HG02981 (cell line): Measurements from ENCODE around the gene AP4E1.
"Not testable (repeated sequence)": the region's sequence is repeated elsewhere in the genome, so short reads cannot be mapped to it uniquely, and the experiment has no call there.

Experiments
- ATAC-seq: cut with Tn5 transposase; IDR thresholded peaks from one replicate; pipeline ENCODE4 v1.9.1; 2021; ENCODE audit warnings: mild to moderate bottlenecking, moderate library complexity; ENCODE audit not compliant: unreplicated experiment

Gene AP4E1

GRCh38 chr15:50943638-50944037 lies 35.2 kb downstream of the AP4E1 start:
- no peak for ATAC-seq

DNA sequence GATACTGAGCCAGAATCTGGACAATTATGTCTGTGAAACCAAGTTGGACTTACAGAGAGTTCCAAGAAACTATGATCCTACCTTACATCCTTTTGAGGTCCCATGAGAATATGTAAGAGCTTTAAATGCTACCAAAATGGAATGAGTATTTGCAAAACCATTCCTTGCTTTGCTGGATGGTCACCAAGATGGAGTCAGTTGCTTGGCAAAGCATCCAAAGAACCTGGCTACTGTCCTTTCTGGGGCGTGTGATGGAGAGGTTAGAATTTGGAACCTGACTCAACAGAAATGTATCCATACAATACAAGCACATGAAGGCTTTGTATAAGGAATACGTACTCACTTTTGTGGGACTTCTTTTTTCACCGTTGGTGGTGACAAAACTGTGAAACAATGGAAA lies 36.2 kb downstream of the AP4E1 start:
- ATAC-seq = no peak

DNA sequence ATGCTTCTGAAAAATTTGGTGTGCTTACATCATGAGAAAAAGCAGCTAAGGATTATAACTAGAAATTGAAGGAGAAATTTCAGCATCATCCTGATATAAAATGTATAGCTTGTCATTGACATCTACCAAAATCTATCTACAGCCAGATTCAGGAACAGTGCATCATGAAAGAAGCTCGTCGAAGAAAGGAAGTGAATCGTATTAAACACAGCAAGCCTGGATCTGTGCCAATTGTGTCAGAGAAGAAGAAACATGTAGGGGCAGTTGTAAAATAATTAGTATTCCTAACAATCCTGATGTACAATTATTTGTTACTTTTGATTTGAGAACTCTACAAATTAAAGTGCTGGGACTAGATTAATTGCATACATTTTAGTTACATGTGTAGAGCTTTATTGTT lies 37.2 kb downstream of the AP4E1 start:
- ATAC-seq = no peak

- ATAC-seq = not testable (repeated sequence)
Observed at GRCh38 chr15:50950745-50951144, 42.3 kb downstream of the AP4E1 start.

DNA sequence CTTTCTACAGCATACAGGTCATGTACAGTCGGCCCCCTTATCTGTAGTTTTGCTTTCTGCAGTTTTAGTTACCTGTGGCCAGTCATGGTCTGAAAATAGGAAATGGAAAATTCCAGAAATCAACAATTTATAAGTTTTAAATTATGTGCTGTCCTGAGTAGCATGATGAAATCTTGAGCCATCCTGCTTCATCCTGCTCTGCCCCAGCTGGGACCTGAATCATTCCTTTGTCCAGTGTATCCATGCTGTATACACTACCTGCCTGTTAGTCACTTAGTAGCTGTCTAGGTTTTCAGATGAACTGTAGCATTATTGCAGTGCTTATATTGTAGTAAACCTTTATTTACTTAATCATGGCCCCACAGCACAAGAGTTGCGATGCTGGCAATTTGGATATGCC lies 44.8 kb downstream of the AP4E1 start:
- no peak for ATAC-seq

GRCh38 chr15:50954837-50955236 lies 46.4 kb downstream of the AP4E1 start:
- ATAC-seq = not testable (repeated sequence)

DNA sequence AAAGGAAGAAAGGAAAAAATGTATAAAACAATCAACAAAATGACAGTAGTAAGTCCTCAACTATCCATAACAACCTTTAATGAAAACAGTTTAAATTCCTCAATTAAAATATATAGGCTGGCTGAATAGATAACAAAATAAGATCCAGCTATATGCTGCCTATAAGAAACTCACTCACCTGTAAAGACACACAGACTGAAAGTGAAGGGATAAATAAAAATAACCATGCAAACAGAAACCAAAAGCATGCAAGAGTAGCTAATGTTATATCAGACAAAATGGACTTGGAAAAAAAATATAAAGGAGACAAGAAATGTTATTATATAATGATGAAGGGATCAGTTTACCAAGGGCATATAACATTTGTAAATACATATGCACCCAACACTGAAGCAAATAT lies 51.2 kb downstream of the AP4E1 start:
- ATAC-seq = no peak

- ATAC-seq = no peak
Observed at GRCh38 chr15:50964075-50964474, 55.6 kb downstream of the AP4E1 start.

- ATAC-seq = no peak
Observed at GRCh38 chr15:50968353-50968752, 59.9 kb downstream of the AP4E1 start.

DNA sequence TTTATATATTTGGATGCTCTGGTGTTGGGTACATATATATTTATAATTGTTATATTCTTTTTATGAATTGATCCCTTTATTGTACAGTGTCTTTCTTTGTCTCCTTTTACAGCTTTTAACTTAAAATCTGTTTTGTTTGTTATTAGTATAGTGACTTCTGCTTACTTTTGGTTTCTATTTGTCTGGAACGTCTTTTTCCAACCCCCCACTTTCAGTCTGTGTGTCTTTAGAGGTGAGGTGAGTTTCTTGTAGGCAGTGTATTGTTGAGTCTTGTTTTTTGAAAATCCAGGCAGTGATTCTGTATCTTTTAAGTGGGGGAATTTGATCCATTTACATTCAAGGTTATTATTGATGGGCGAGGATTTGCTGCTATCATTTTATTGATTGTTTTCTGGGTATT lies 62.0 kb downstream of the AP4E1 start:
- ATAC-seq = no peak

DNA sequence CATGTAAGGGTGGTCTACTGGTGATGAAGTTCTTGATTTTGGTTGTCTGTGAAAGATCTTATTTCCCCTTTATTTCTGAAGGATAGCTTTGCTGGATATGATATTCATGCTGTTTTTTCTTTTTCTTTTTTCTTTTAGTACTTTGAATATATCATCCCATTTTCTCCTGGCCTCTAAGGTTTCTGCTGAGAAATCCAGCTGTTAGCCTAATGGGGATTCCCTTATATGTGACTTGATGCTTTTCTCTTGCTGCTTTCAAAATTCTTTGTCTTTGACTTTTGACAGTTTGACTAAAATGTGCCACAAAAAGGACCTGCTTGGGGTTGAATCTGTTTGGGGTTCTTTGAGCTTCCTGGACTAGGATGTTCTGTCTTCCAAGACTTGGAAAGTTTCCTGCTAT lies 62.6 kb downstream of the AP4E1 start:
- ATAC-seq = no peak

- no peak for ATAC-seq
Observed at GRCh38 chr15:50971542-50971941, 63.1 kb downstream of the AP4E1 start.

GRCh38 chr15:50973605-50974004 lies 65.1 kb downstream of the AP4E1 start:
- ATAC-seq = no peak

- ATAC-seq = no peak
Observed at GRCh38 chr15:50977162-50977561, 68.7 kb downstream of the AP4E1 start.

DNA sequence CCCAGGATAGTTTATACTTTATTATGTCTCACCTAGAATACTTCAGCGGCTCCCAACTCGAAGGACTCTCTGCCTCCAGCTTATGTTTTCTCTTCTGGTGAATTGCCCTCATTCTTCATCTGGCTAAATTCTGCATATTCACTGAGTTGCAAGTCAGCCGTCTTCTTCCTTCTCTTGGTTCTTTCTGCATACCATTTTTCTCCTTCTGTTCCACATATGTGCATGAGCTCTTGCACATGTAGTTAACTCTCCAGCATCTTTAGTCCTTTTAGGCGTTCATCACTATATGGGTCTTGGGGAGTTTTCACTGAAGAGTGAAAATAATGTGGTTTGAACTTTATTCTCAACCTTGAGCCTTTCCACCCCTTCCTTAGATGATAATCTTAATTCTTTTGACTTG lies 70.1 kb downstream of the AP4E1 start:
- no peak for ATAC-seq

GRCh38 chr15:50979041-50979440 lies 70.6 kb downstream of the AP4E1 start:
- no peak for ATAC-seq

GRCh38 chr15:50993598-50993997 lies 85.1 kb downstream of the AP4E1 start:
- ATAC-seq = no peak

- no peak for ATAC-seq
Observed at GRCh38 chr15:50996641-50997040, 88.2 kb downstream of the AP4E1 start.

DNA sequence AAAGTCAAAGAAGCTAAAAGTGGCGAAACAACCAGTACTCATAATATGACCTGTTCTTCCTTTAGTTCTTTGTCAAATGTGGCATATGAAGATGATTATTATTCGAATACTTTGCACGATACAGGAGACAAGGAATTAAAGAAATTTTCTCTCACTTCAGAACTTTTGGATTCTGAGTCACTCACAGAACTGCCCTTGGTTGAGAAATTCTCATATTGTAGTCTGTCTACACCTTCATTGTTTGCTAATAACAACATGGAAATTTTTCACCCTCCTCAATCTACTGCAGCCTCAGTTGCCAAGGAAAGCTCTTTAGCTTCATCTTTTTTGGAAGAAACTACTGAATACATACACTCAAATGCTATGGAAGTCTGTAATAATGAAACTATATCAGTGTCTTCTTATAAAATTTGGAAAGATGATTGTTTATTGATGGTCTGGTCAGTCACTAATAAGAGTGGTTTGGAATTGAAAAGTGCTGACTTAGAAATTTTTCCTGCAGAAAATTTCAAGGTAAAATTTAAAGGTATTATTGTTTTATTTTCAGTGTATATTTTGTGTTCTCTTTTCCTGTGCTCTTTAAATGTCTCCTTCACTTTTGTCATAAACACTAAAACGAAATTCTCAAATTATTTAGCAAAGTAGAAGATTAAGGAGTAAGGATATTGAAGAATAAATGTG lies 89.0 kb downstream of the AP4E1 start:
- ATAC-seq = no peak

- no peak for ATAC-seq
Observed at GRCh38 chr15:51004103-51004551, 95.6 kb downstream of the AP4E1 start.

DNA sequence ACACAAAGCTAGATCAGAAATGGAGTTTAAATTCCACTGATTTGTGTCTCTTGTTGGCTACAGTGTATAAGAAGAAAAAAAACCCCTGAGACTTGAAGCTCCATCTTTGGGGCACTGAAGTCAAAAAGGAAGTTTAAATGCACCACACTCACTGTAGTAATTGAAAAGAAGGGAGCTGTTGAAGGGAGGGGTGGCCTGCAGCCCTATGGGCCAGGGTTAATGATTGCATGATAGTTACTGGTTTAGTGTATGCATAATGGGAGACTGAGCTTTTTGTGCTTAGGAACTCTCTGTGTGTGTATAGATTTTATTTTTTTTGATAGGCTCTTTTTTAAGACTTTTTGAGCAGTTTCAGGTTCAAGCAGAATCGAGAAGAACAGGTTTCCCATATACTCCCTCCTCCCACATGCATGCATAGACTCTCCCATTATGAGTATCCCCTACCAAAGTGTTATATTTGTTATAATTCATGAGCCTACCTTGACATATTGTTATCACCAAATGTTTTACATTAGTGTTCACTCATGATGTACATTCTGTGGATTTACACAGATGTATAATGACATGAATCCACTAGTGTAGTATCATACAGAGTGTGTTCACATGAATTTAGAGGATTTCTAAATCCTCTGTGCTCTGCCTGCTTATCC lies 98.0 kb downstream of the AP4E1 start:
- ATAC-seq = no peak

DNA sequence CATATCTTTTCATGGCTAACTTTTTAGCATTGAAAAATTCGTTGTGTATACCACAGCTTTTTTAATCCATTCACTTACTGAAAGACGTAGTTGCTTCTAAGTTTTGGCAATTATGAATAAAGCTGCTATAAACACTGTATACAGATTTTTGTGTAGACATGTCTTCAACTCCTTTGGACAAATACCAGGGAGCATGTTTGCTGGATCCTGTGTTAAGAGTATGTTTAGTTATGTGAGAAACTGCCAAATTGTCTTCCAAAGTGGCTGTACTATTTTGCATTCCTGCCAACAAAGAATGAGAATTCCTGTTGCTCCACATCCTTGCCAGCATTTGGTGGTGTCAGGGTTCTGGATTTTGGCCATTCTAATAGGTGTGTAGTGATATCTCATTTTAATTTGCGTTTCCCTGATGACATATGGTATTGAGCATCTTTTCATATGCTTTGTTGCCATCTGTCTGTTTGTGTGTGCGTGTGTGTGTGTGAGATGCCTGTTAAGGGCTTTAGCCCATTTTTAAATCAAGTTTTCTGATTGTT lies 98.7 kb downstream of the AP4E1 start:
- ATAC-seq = no peak
